Measurements from ENCODE around the gene GBA2.

The GBA2 gene

DNA sequence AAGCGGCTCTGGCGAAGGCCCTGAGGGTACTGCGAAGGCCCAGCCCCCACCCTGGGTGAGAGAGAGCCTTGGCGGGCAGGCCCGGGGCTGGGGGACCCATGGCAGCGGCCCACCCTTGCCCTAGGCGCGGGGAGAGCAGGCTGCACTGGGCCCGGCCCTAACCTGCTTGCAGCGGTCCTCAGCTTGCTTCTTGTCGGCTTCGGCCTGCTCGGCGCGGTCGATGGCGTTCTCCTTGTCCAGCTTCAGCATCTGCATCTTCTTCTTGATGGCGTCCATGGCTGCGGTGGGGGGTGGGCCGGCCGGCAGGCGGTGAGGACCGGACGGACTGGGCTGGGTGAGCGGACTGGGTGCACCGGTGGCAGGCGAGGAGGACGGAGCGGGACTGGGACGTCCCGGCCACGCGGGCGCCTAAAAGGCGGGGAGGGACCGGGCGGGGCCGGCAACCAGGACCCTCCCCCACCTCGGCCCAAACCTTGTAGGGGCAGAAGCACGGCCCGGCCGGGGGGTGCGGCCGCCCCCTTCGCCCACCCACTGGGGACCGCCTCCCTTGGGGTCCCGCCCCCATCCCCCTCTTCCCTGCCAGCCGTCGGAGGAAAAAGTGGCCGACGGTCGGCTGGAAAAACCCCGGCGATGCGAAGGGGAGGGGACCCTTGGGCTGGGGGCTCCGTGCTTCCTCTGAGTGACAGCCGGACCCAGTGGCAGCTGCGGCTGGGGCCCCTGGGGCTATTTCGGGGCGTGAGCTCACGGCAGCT, 59.3 kb downstream of the GBA2 start, which contains the start of gene TPM2:
Gene TPM2 (minus strand): TSS at position 384 of the 752 bp plus-strand sequence. CDS start 108 bp downstream, at position 276.
- DNase-seq = peak; percentile 86

- no peak for DNase-seq
These were observed 60.2 kb downstream of the GBA2 start for GRCh38 chr9:35688558-35689541.

GRCh38 chr9:35687972-35688557, 61.0 kb downstream of the GBA2 start:
- no peak for DNase-seq

DNA sequence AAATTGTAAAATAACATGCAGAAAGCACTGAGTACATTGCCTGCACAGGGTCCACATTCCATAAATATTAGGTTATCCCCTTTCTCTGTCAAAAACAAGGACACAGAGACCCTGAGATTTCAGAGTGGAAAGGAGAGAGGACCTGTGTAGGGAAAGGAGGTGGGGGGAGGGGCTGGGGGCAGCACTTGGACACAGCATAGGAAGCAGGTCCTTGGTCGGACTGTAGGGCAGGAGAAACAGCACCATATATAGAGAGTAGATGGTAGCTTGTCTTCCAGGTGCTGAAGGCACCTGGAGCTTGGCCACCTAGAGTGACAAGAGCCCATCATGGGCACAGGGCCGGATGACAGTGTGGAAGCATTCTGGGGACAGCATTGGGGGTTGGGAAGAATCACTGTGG, 61.7 kb downstream of the GBA2 start:
- DNase-seq = no peak

Data from right forelimb (tissue), 1 donor.